Esophagus squamous epithelium (tissue), 4 donors: ENCODE results near the gene BCL11B.

Source experiments
- POLR2A ChIP-seq, 4 donors: fragments of 450-650 bp; IDR thresholded peaks; one replicate each; pipeline ENCODE4 v1.6.1; 2017; ENCODE audit warnings: antibody characterized with exemption in 4 of 4, mild to moderate bottlenecking in 4 of 4, moderate library complexity in 3 of 4
- TF ChIP-seq, protein P1 (sequence below), 6 experiments: fragments of 450-650 bp in 4 of 6; fragments of 200-600 bp in 2 of 6; sonication (generic) in 2 of 6; IDR thresholded peaks; one replicate each; pipeline ENCODE4 v1.5.1; 2016 to 2019; ENCODE audit warnings: antibody characterized with exemption in 6 of 6, mild to moderate bottlenecking in 4 of 6, moderate library complexity in 4 of 6

DNA sequence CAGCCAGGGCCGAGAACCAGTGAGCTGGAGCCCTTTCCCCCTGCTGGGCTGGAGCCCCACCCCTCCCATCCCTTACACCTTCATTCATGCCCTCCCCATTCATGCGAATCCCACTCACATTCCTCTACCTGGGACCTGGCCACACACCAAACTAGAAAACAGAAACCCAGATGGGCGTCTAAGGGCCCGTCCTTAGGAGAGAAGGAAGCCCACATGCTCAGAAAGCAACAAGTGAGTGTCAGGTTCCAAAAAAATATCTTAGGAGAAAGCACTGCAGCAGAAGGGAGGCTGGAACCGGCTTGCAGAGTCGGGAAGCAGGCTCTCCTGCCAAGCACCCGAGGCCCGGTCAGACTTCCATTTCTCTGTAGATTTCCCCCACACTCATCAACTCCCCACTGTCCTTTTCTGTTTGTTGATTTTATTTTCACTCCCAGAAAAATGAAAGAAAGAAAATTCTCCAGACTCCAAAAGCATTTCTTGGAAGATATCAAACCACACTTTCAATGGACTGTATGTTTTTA, 13.6 kb downstream of the BCL11B start:
- TF ChIP-seq, protein P1, sequence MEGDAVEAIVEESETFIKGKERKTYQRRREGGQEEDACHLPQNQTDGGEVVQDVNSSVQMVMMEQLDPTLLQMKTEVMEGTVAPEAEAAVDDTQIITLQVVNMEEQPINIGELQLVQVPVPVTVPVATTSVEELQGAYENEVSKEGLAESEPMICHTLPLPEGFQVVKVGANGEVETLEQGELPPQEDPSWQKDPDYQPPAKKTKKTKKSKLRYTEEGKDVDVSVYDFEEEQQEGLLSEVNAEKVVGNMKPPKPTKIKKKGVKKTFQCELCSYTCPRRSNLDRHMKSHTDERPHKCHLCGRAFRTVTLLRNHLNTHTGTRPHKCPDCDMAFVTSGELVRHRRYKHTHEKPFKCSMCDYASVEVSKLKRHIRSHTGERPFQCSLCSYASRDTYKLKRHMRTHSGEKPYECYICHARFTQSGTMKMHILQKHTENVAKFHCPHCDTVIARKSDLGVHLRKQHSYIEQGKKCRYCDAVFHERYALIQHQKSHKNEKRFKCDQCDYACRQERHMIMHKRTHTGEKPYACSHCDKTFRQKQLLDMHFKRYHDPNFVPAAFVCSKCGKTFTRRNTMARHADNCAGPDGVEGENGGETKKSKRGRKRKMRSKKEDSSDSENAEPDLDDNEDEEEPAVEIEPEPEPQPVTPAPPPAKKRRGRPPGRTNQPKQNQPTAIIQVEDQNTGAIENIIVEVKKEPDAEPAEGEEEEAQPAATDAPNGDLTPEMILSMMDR (IDR thresholded peaks at IDR 0.05): no peak
- TF ChIP-seq POLR2A (IDR thresholded peaks at IDR 0.05): no peak
